HG03066 (cell line): ENCODE results near the gene LDLRAD4.

Source experiments
- ATAC-seq: cut with Tn5 transposase; IDR thresholded peaks from one replicate; pipeline ENCODE4 v1.9.1; 2021; ENCODE audit warnings: low read depth; ENCODE audit not compliant: unreplicated experiment

Gene LDLRAD4

GRCh38 chr18:13630716-13631268, 412.2 kb downstream of the LDLRAD4 start:
- ATAC-seq = no peak

GRCh38 chr18:13633700-13634099, 415.1 kb downstream of the LDLRAD4 start:
- no peak for ATAC-seq

GRCh38 chr18:13635046-13635445, 416.5 kb downstream of the LDLRAD4 start:
- ATAC-seq = no peak

- no peak for ATAC-seq
Measured at GRCh38 chr18:13638719-13639595, 420.4 kb downstream of the LDLRAD4 start.

- ATAC-seq = no peak
Measured at GRCh38 chr18:13640266-13640860, 421.8 kb downstream of the LDLRAD4 start.

- no peak for ATAC-seq
Measured at GRCh38 chr18:13641551-13642439, 423.2 kb downstream of the LDLRAD4 start.

- ATAC-seq = no peak
Measured at GRCh38 chr18:13642440-13642827, 423.9 kb downstream of the LDLRAD4 start.

GRCh38 chr18:13643261-13643751, 424.7 kb downstream of the LDLRAD4 start:
- ATAC-seq = no peak

- no peak for ATAC-seq
Measured at GRCh38 chr18:13645093-13645492, 426.5 kb downstream of the LDLRAD4 start.

GRCh38 chr18:13646633-13647032, 428.1 kb downstream of the LDLRAD4 start:
- no peak for ATAC-seq

- no peak for ATAC-seq
Measured at GRCh38 chr18:13647761-13648160, 429.2 kb downstream of the LDLRAD4 start.

- no peak for ATAC-seq
Measured at GRCh38 chr18:13649397-13650390, 431.1 kb downstream of the LDLRAD4 start.

- ATAC-seq = no peak
Measured at GRCh38 chr18:13653746-13654433, 435.3 kb downstream of the LDLRAD4 start.

GRCh38 chr18:13657974-13658373, 439.4 kb downstream of the LDLRAD4 start:
- ATAC-seq = no peak

GRCh38 chr18:13658436-13659204, 440.1 kb downstream of the LDLRAD4 start:
- ATAC-seq = no peak

GRCh38 chr18:13660510-13660909, 441.9 kb downstream of the LDLRAD4 start:
- ATAC-seq = no peak

GRCh38 chr18:13661051-13661778, 442.7 kb downstream of the LDLRAD4 start:
- no peak for ATAC-seq
